Activated B cell treated with CpG ODN at 0.5 μM for 24 hours (primary cell): ENCODE data around the gene LIPG. TPM values are rescaled to one million over a fixed set of nuclear protein-coding genes. Genes with fewer than 3 reads are reported as not detected.

Experiments used
- ATAC-seq: fragments of 200-7000 bp; cut with Tn5 transposase; one replicate; pipeline ENCODE4 v1.10.0; 2021; ENCODE audit warnings: low read depth, mild to moderate bottlenecking, moderate library complexity
- CTCF ChIA-PET: fragments of 350-600 bp; sonication (Branson Sonifier 250); formaldehyde crosslinking; loops from one replicate; lab custom pipeline; 2021; ENCODE audit warnings: antibody characterized with exemption; lab: Charles Lee
- POLR2A ChIA-PET: fragments of 350-600 bp; sonication (Branson Sonifier 250); formaldehyde crosslinking; loops from one replicate; lab custom pipeline; 2021; ENCODE audit warnings: antibody characterized with exemption; lab: Charles Lee
- DNase-seq: peaks from one replicate; pipeline ENCODE4 v3.0.0; 2022
- H3K27ac Mint-ChIP-seq: one replicate; pipeline ENCODE4 v1.8.0; 2020; ENCODE audit warnings: mixed read lengths
- H3K27me3 Mint-ChIP-seq: one replicate; pipeline ENCODE4 v1.8.0; 2021; ENCODE audit warnings: mixed read lengths
- H3K36me3 Mint-ChIP-seq: one replicate; pipeline ENCODE4 v1.8.0; 2021; ENCODE audit warnings: low read depth, mixed read lengths
- H3K4me1 Mint-ChIP-seq: one replicate; pipeline ENCODE4 v1.8.0; 2021; ENCODE audit warnings: mixed read lengths
- H3K4me3 Mint-ChIP-seq: one replicate; pipeline ENCODE4 v1.8.0; 2020; ENCODE audit warnings: mild to moderate bottlenecking, mixed read lengths
- H3K9me3 Mint-ChIP-seq: one replicate; pipeline ENCODE4 v1.8.0; 2020; ENCODE audit warnings: mixed read lengths
- CTCF ChIP-seq: fragments of 200-600 bp; IDR thresholded peaks from one replicate; pipeline ENCODE4 v1.8.0; 2022; ENCODE audit warnings: antibody characterized with exemption, mild to moderate bottlenecking
- intact Hi-C: fragments of 100-400 bp; cut with micrococcal nuclease; formaldehyde crosslinking; loops from one replicate; pipeline ENCODE4 v1.15.1; 2024
- total RNA-seq: library from RNA; stranded (reverse); gene quantifications from 2 replicates; pipeline ENCODE4 v1.2.3, GENCODE V29; 2022

The LIPG gene
- total RNA-seq, 1 donor from 2014 or later = 0.29 TPM

GRCh38 chr18:49597157-49597931 is 35.5 kb downstream of the LIPG start:
- no peaks in the 10 kb centered on the region for H3K4me1 Mint-ChIP-seq
- POLR2A ChIA-PET = interaction anchor here (0.7 kb wide), 1 partner anchor 471 kb away, joined by 3 read pairs; no protein-coding TSS in a partner anchor
- TF ChIP-seq CTCF = no peak
- ATAC-seq = no peak
- CTCF ChIA-PET = no interaction called here
- no peak overlapping the region for H3K4me3 Mint-ChIP-seq
- H3K36me3 Mint-ChIP-seq = no peaks in the 10 kb centered on the region
- no peaks in the 10 kb centered on the region for H3K9me3 Mint-ChIP-seq
- no peak overlapping the region for H3K27ac Mint-ChIP-seq
- H3K27me3 Mint-ChIP-seq = peaks cover 11% of the 10 kb centered on the region
- intact Hi-C loops = no loop called here
- no peak for DNase-seq

GRCh38 chr18:49601211-49601610 is 39.4 kb downstream of the LIPG start:
- CTCF ChIA-PET = interaction anchor here (1.4 kb wide), 1 partner anchor 12 kb away, joined by 3 read pairs; no protein-coding TSS in a partner anchor
- POLR2A ChIA-PET = no interaction called here
- Mint-ChIP-seq H3K27me3 (peaks cover 11% of the 10 kb centered on the region), H3K4me3 (no peak overlapping the region), H3K27ac (no peak overlapping the region), H3K4me1 (no peaks in the 10 kb centered on the region), H3K36me3 (no peaks in the 10 kb centered on the region), H3K9me3 (peaks cover 12% of the 10 kb centered on the region)
- intact Hi-C loops = no loop called here
- no peak for ATAC-seq
- DNase-seq = no peak
- TF ChIP-seq CTCF = no peak

- DNase-seq (no peak), ATAC-seq (no peak)
- no peak overlapping the region for H3K4me3 Mint-ChIP-seq
- no peaks in the 10 kb centered on the region for H3K36me3 Mint-ChIP-seq
- no peak for TF ChIP-seq CTCF
- H3K4me1 Mint-ChIP-seq = no peaks in the 10 kb centered on the region
- H3K27ac Mint-ChIP-seq = no peak overlapping the region
- intact Hi-C loops = no loop called here
- ChIA-PET POLR2A (no interaction called here), CTCF (no interaction called here)
- H3K9me3 Mint-ChIP-seq = peaks cover 12% of the 10 kb centered on the region
- peaks cover 9% of the 10 kb centered on the region for H3K27me3 Mint-ChIP-seq
Observed at GRCh38 chr18:49608366-49609255, 46.8 kb downstream of the LIPG start.

- intact Hi-C loops = no loop called here
- no peak for ATAC-seq
Observed at GRCh38 chr18:49609256-49610021, 47.6 kb downstream of the LIPG start.

More at GRCh38 chr18:49609256-49610021, 47.6 kb downstream of the LIPG start:
- Mint-ChIP-seq H3K9me3 (peaks cover 12% of the 10 kb centered on the region), H3K4me3 (no peak overlapping the region), H3K36me3 (no peaks in the 10 kb centered on the region), H3K27me3 (peaks cover 8% of the 10 kb centered on the region), H3K4me1 (no peaks in the 10 kb centered on the region), H3K27ac (no peak overlapping the region)
- no peak for DNase-seq
- no peak for TF ChIP-seq CTCF
- CTCF ChIA-PET = no interaction called here
- POLR2A ChIA-PET = no interaction called here
